GM15510 (cell line): ENCODE measurements around the gene TMOD1.

ENCODE experiments used
- POLR2A ChIP-seq: IDR thresholded peaks from 3 replicates; pipeline ENCODE4 v1.6.1; 2011; ENCODE audit warnings: borderline replicate concordance; ENCODE audit not compliant: insufficient read length; ENCODE audit errors: extremely low read depth

TMOD1 gene

GRCh38 chr9:97510797-97511654 is 9.6 kb downstream of the TMOD1 start:
- no peak for TF ChIP-seq POLR2A

- no peak for TF ChIP-seq POLR2A
Observed at GRCh38 chr9:97511655-97512427, 10.4 kb downstream of the TMOD1 start.

GRCh38 chr9:97512966-97513560 is 11.6 kb downstream of the TMOD1 start:
- no peak for TF ChIP-seq POLR2A

- no peak for TF ChIP-seq POLR2A
Observed at GRCh38 chr9:97514531-97514930, 13.1 kb downstream of the TMOD1 start.

GRCh38 chr9:97515662-97516061 is 14.2 kb downstream of the TMOD1 start:
- no peak for TF ChIP-seq POLR2A

- TF ChIP-seq POLR2A, result no peak
Observed at GRCh38 chr9:97516111-97516510, 14.6 kb downstream of the TMOD1 start.

- TF ChIP-seq POLR2A, result no peak
Observed at GRCh38 chr9:97517331-97518089, 16.0 kb downstream of the TMOD1 start.

- TF ChIP-seq POLR2A, result no peak
Observed at GRCh38 chr9:97518166-97518908, 16.9 kb downstream of the TMOD1 start.

- no peak for TF ChIP-seq POLR2A
Observed at GRCh38 chr9:97518909-97519307, 17.4 kb downstream of the TMOD1 start.

- no peak for TF ChIP-seq POLR2A
Observed at GRCh38 chr9:97519441-97519970, 18.0 kb downstream of the TMOD1 start.

GRCh38 chr9:97521576-97522333 is 20.3 kb downstream of the TMOD1 start:
- no peak for TF ChIP-seq POLR2A

GRCh38 chr9:97524424-97524823 is 23.0 kb downstream of the TMOD1 start:
- no peak for TF ChIP-seq POLR2A

GRCh38 chr9:97525451-97525850 is 24.0 kb downstream of the TMOD1 start:
- no peak for TF ChIP-seq POLR2A

GRCh38 chr9:97526895-97527575 is 25.6 kb downstream of the TMOD1 start:
- TF ChIP-seq POLR2A, result no peak
